Endothelial cell of umbilical vein (primary cell): Measurements from ENCODE around the gene IL22RA2. TPM values are rescaled to one million over a fixed set of nuclear protein-coding genes. Genes with fewer than 3 reads are reported as not detected.

Experiments used
- BruUV-seq: library from RNA; stranded (reverse); fragments of 400-500 nt; replicated peaks from 2 replicates; lab custom pipeline; 2021; lab: Mats Ljungman, UMichigan
- CTCF ChIA-PET: fragments of 300-600, 350-600 bp; sonication (Branson Sonifier 250); formaldehyde crosslinking; loops from one replicate; lab custom pipeline; 2021; ENCODE audit warnings: antibody characterized with exemption, inconsistent platforms; lab: Charles Lee
- POLR2A ChIA-PET: fragments of 300-600, 350-600 bp; sonication (Branson Sonifier 250); formaldehyde crosslinking; loops from one replicate; lab custom pipeline; 2021; ENCODE audit warnings: antibody characterized with exemption, inconsistent platforms; lab: Charles Lee
- DNase-seq: peaks from one replicate; pipeline ENCODE4 v3.0.0-alpha.2; 2011; ENCODE audit warnings: low read depth, low spot score
- FAIRE-seq: peaks from 2 replicates; lab custom pipeline; 2011; peaks lifted over from hg19 to GRCh38; lab: Jason Lieb, UNC
- H2AFZ ChIP-seq: 2 replicates; pipeline ENCODE4 v1.6.0; 2012; ENCODE audit warnings: low read depth, low read length, control low read depth, inconsistent platforms
- H3K27ac ChIP-seq: 2 replicates; pipeline ENCODE4 v1.5.1; 2011; ENCODE audit warnings: low read depth, mild to moderate bottlenecking, control low read depth, low read length, moderate library complexity; ENCODE audit not compliant: insufficient read depth
- H3K27me3 ChIP-seq, 2 experiments: 2 replicates each; pipeline versions ENCODE4 v1.6.0 to v1.6.1; 2011; ENCODE audit warnings: low read length in 2 of 2, mixed read lengths in 1 of 2; ENCODE audit not compliant: control insufficient read depth in 2 of 2, insufficient read depth in 2 of 2
- H3K36me3 ChIP-seq, 2 experiments: 2 replicates in 1 of 2; 3 replicates in 1 of 2; pipeline ENCODE4 v1.5.1; 2011; ENCODE audit warnings: low read length in 2 of 2, mild to moderate bottlenecking in 1 of 2, moderate library complexity in 1 of 2; ENCODE audit not compliant: control insufficient read depth in 2 of 2, insufficient read depth in 2 of 2; ENCODE audit errors: extremely low read depth in 1 of 2
- H3K4me1 ChIP-seq: 3 replicates; pipeline ENCODE4 v1.5.1; 2011; ENCODE audit warnings: mild to moderate bottlenecking, low read length; ENCODE audit not compliant: control insufficient read depth, insufficient read depth; ENCODE audit errors: extremely low read depth
- H3K4me2 ChIP-seq: 2 replicates; pipeline ENCODE4 v1.6.1; 2011; ENCODE audit warnings: low read length, control low read depth, mixed read lengths; ENCODE audit not compliant: insufficient read depth
- H3K4me3 ChIP-seq, 3 experiments: fragments of 200-600 bp in 1 of 3; sonication (generic), shearing (Covaris generic) in 1 of 3; replicated peaks in 1 of 3; 2 replicates each; pipeline ENCODE4 v1.5.1; 2011 to 2016; ENCODE audit warnings: control low read depth in 3 of 3, low read length in 3 of 3, mild to moderate bottlenecking in 2 of 3, inconsistent platforms in 1 of 3, low read depth in 1 of 3, moderate library complexity in 1 of 3; ENCODE audit not compliant: insufficient read depth in 1 of 3
- H3K79me2 ChIP-seq: 2 replicates; pipeline ENCODE4 v1.6.0; 2012; ENCODE audit warnings: low read length, inconsistent platforms; ENCODE audit not compliant: control insufficient read depth, insufficient read depth
- H3K9ac ChIP-seq: replicated peaks from 2 replicates; pipeline ENCODE3; 2011; ENCODE audit warnings: low read length, control low read depth; ENCODE audit not compliant: insufficient read depth; ENCODE audit errors: extremely low read depth
- H3K9me1 ChIP-seq: replicated peaks from 3 replicates; pipeline ENCODE4 v1.6.0; 2011; ENCODE audit warnings: mild to moderate bottlenecking, low read length; ENCODE audit not compliant: control insufficient read depth, insufficient read depth; ENCODE audit errors: extremely low read depth
- H3K9me3 ChIP-seq: replicated peaks from 2 replicates; pipeline ENCODE4 v1.5.1; 2012; ENCODE audit warnings: low read length, inconsistent platforms; ENCODE audit not compliant: control insufficient read depth, insufficient read depth
- H4K20me1 ChIP-seq: replicated peaks from 2 replicates; pipeline ENCODE3; 2011; ENCODE audit warnings: mild to moderate bottlenecking, low read length; ENCODE audit not compliant: control insufficient read depth, insufficient read depth; ENCODE audit errors: extremely low read depth
- EZH2 ChIP-seq: IDR thresholded peaks from 2 replicates; pipeline ENCODE4 v1.6.1; 2012; ENCODE audit warnings: borderline replicate concordance, low read depth, mild to moderate bottlenecking, moderate library complexity, low read length, inconsistent platforms; ENCODE audit not compliant: severe bottlenecking
- FOS ChIP-seq: IDR thresholded peaks from 2 replicates; pipeline ENCODE4 v1.6.1; 2011; ENCODE audit warnings: mild to moderate bottlenecking, low read length, moderate library complexity, borderline replicate concordance; ENCODE audit not compliant: insufficient read depth
- GATA2 ChIP-seq: IDR thresholded peaks from 2 replicates; pipeline ENCODE4 v1.7.0; 2011; ENCODE audit warnings: low read depth, mild to moderate bottlenecking, moderate library complexity, mixed read lengths, low read length; ENCODE audit not compliant: insufficient read length, insufficient read depth
- JUN ChIP-seq: IDR thresholded peaks from 2 replicates; pipeline ENCODE4 v1.6.1; 2011; ENCODE audit warnings: borderline replicate concordance, low read depth; ENCODE audit not compliant: insufficient read length, insufficient read depth
- MYC ChIP-seq: IDR thresholded peaks from one replicate; pipeline ENCODE4 v1.6.1; 2011; ENCODE audit warnings: mild to moderate bottlenecking, low read depth, low read length
- POLR2A ChIP-seq: IDR thresholded peaks from 2 replicates; pipeline ENCODE4 v1.6.1; 2012; ENCODE audit warnings: low read depth, mild to moderate bottlenecking, control low read depth, low read length
- POLR2AphosphoS5 ChIP-seq: IDR thresholded peaks from 2 replicates; pipeline ENCODE4 v1.6.1; 2012; ENCODE audit warnings: low read depth, mild to moderate bottlenecking, control low read depth, low read length, moderate library complexity; ENCODE audit not compliant: insufficient read depth
- dilution Hi-C: fragments of 300-500 bp; cut with MboI; formaldehyde crosslinking; loops from one replicate; pipeline ENCODE4 v1.15.0; 2019; ENCODE audit warnings: low sequenced_read_pairs; ENCODE audit not compliant: extremely low pct_ligation_motif_present
- intact Hi-C: fragments of 100-400 bp; cut with micrococcal nuclease; formaldehyde crosslinking; loops from one replicate; pipeline ENCODE4 v1.10.0; 2022
- polyA plus RNA-seq, 4 experiments: library from polyadenylated mRNA; depleted of rRNA in 3 of 4; stranded (reverse) in 3 of 4; unstranded in 1 of 4; fragments of >200 nt; gene quantifications; 2 replicates each; pipeline versions ENCODE4 v1.2.1 to v1.2.3, GENCODE V29; 2011 to 2012; ENCODE audit warnings: missing spikeins in 1 of 4
- total RNA-seq: library from RNA; stranded (reverse); gene quantifications from 2 replicates; pipeline ENCODE4 v1.2.3, GENCODE V29; 2021
- TF ChIP-seq, protein P1 (sequence below), 2 donors: IDR thresholded peaks; 1 replicate in 1 of 2; 2 replicates in 1 of 2; pipeline ENCODE4 v1.5.1; 2011; ENCODE audit warnings: low read length in 2 of 2, mild to moderate bottlenecking in 2 of 2, moderate library complexity in 2 of 2, control low read depth in 1 of 2, inconsistent platforms in 1 of 2, low read depth in 1 of 2; ENCODE audit not compliant: insufficient read depth in 1 of 2; ENCODE audit errors: extremely low read depth in 1 of 2
- TF ChIP-seq, protein P2 (sequence below): IDR thresholded peaks from 2 replicates; pipeline ENCODE4 v1.6.1; 2011; ENCODE audit not compliant: insufficient read depth, insufficient read length

Gene IL22RA2
- total and polyA plus RNA-seq, 2 donors (not counting 3 experiments of a cell fraction or from before 2014, with no cell fraction given), result not detected

DNA sequence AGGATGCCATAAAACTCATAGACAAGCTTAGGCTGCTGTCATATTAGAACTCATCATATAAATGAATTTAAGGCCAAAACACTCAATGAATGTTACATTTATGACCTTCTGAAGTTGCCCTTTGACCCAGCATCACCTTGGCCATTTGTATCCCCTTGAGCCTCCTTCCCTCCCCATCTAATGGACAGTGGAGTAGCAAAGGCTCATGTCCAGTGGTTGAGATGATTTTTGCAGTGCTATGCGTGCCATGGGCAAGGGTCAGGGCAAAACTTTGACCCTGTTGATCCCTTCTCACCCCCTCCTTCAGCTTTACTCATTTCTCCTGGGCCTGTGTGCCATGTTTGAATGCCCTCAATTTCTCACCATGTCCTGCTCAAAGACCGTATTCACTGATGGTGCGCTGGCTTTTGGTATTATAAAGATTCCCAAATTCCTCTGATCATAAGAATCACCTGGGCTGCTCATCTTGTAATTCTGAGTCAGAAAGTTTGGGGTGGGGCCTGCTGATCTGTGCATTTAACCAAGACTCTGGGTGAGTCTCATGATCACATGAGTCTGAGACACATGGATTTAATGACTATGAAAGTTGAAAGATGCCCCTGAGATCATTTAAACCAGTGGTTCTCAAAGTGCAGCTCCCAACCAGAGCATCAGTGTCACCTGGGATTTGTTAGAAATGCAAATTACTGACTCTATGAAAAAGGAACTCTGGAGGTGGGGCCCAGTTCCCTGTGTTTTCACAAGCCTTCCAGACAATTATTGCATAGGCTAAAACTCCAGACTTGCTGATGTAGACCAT, 71.2 kb downstream of the IL22RA2 start:
- POLR2A ChIA-PET, result no interaction called here
- H3K36me3 ChIP-seq, result no peaks in the 10 kb centered on the region
- no peaks in the 10 kb centered on the region for H4K20me1 ChIP-seq
- no peak overlapping the region for H3K9ac ChIP-seq
- no peak overlapping the region for H3K4me3 ChIP-seq
- H3K9me3 ChIP-seq, result no peaks in the 10 kb centered on the region
- H3K4me1 ChIP-seq, result no peaks in the 10 kb centered on the region
- H3K4me2 ChIP-seq, result no peak overlapping the region
- H3K27me3 ChIP-seq, result peaks cover 0 to 3% of the 10 kb centered on the region in 2 experiments
- no peak overlapping the region for H3K27ac ChIP-seq
- TF ChIP-seq MYC (no peak), POLR2A (no peak), JUN (no peak), GATA2 (no peak), FOS (no peak), POLR2AphosphoS5 (no peak), EZH2 (no peak)
- TF ChIP-seq, protein P1, sequence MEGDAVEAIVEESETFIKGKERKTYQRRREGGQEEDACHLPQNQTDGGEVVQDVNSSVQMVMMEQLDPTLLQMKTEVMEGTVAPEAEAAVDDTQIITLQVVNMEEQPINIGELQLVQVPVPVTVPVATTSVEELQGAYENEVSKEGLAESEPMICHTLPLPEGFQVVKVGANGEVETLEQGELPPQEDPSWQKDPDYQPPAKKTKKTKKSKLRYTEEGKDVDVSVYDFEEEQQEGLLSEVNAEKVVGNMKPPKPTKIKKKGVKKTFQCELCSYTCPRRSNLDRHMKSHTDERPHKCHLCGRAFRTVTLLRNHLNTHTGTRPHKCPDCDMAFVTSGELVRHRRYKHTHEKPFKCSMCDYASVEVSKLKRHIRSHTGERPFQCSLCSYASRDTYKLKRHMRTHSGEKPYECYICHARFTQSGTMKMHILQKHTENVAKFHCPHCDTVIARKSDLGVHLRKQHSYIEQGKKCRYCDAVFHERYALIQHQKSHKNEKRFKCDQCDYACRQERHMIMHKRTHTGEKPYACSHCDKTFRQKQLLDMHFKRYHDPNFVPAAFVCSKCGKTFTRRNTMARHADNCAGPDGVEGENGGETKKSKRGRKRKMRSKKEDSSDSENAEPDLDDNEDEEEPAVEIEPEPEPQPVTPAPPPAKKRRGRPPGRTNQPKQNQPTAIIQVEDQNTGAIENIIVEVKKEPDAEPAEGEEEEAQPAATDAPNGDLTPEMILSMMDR (IDR thresholded peaks at IDR 0.05; ENCODE audit: extremely low read depth in 1 of 2, insufficient read depth in 1 of 2, low read depth in 1 of 2, low read length in 2 of 2), result no peak
- TF ChIP-seq, protein P2, sequence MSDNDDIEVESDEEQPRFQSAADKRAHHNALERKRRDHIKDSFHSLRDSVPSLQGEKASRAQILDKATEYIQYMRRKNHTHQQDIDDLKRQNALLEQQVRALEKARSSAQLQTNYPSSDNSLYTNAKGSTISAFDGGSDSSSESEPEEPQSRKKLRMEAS, result no peak
- H2AFZ ChIP-seq, result no peak overlapping the region
- H3K79me2 ChIP-seq, result no peaks in the 10 kb centered on the region
- intact Hi-C loops, result no loop called here
- BruUV-seq, result no TSS peak
- dilution Hi-C loops, result no loop called here
- H3K9me1 ChIP-seq, result no peaks in the 10 kb centered on the region
- FAIRE-seq, result no peak
- DNase-seq, result no peak
- CTCF ChIA-PET, result interaction anchor here (0.7 to 2.3 kb wide), 2 partner anchors 8 to 588 kb away, joined by 3 to 13 read pairs; no protein-coding TSS in a partner anchor
